ENCODE measurements around the gene PTPRF.

- TF ChIP-seq EZH2phosphoT487 (IDR thresholded peaks at IDR 0.05; ENCODE audit: low read depth) = no peak
- TF ChIP-seq CTCF (IDR thresholded peaks at IDR 0.05; ENCODE audit: low read depth, low read length) = no peak
Observed at GRCh38 chr1:43524804-43525203, 5.9 kb upstream of the PTPRF start.

All from OCI-LY3 (cell line).